Measurements from ENCODE around the gene GNG12. TPM values are rescaled to one million over a fixed set of nuclear protein-coding genes. Genes with fewer than 3 reads are reported as not detected.

GNG12 gene
- total and polyA plus RNA-seq, 9 of the 15 experiments (the other 6 are each of a cell fraction or from before 2014, with no cell fraction given), result 2.6 to 6.0 (median 4.1) TPM

- TF ChIP-seq ARID1B (IDR thresholded peaks at IDR 0.05) (peak; percentile 85), RHOXF2B (CRISPR knock-in tag; conservative IDR thresholded peaks at IDR 0.05) (no peak), ZNF23 (CRISPR knock-in tag; IDR thresholded peaks at IDR 0.05) (0 out of 2 replicates have a peak, but pooled peaks have one; percentile 45), ZC3H8 (IDR thresholded peaks at IDR 0.05) (no peak), SOX6 (IDR thresholded peaks at IDR 0.05) (peak; percentile 79), ASH1L (IDR thresholded peaks at IDR 0.05; ENCODE audit: borderline replicate concordance, low read depth, partially characterized antibody) (no peak), NR0B1 (IDR thresholded peaks at IDR 0.05; ENCODE audit: partially characterized antibody) (no peak), BCOR (IDR thresholded peaks at IDR 0.05) (no peak), RBM34 (IDR thresholded peaks at IDR 0.05; ENCODE audit: borderline replicate concordance, insufficient read depth, low read length) (no peak), SMAD3 (CRISPR knock-in tag; conservative IDR thresholded peaks at IDR 0.05) (no peak)
- TF ChIP-seq, protein P1, sequence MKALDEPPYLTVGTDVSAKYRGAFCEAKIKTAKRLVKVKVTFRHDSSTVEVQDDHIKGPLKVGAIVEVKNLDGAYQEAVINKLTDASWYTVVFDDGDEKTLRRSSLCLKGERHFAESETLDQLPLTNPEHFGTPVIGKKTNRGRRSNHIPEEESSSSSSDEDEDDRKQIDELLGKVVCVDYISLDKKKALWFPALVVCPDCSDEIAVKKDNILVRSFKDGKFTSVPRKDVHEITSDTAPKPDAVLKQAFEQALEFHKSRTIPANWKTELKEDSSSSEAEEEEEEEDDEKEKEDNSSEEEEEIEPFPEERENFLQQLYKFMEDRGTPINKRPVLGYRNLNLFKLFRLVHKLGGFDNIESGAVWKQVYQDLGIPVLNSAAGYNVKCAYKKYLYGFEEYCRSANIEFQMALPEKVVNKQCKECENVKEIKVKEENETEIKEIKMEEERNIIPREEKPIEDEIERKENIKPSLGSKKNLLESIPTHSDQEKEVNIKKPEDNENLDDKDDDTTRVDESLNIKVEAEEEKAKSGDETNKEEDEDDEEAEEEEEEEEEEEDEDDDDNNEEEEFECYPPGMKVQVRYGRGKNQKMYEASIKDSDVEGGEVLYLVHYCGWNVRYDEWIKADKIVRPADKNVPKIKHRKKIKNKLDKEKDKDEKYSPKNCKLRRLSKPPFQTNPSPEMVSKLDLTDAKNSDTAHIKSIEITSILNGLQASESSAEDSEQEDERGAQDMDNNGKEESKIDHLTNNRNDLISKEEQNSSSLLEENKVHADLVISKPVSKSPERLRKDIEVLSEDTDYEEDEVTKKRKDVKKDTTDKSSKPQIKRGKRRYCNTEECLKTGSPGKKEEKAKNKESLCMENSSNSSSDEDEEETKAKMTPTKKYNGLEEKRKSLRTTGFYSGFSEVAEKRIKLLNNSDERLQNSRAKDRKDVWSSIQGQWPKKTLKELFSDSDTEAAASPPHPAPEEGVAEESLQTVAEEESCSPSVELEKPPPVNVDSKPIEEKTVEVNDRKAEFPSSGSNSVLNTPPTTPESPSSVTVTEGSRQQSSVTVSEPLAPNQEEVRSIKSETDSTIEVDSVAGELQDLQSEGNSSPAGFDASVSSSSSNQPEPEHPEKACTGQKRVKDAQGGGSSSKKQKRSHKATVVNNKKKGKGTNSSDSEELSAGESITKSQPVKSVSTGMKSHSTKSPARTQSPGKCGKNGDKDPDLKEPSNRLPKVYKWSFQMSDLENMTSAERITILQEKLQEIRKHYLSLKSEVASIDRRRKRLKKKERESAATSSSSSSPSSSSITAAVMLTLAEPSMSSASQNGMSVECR (CRISPR knock-in tag; IDR thresholded peaks at IDR 0.05), result no peak
- TF ChIP-seq, protein P2, sequence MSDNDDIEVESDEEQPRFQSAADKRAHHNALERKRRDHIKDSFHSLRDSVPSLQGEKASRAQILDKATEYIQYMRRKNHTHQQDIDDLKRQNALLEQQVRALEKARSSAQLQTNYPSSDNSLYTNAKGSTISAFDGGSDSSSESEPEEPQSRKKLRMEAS (CRISPR knock-in tag; IDR thresholded peaks at IDR 0.05), result no peak
- TF ChIP-seq, protein P3, sequence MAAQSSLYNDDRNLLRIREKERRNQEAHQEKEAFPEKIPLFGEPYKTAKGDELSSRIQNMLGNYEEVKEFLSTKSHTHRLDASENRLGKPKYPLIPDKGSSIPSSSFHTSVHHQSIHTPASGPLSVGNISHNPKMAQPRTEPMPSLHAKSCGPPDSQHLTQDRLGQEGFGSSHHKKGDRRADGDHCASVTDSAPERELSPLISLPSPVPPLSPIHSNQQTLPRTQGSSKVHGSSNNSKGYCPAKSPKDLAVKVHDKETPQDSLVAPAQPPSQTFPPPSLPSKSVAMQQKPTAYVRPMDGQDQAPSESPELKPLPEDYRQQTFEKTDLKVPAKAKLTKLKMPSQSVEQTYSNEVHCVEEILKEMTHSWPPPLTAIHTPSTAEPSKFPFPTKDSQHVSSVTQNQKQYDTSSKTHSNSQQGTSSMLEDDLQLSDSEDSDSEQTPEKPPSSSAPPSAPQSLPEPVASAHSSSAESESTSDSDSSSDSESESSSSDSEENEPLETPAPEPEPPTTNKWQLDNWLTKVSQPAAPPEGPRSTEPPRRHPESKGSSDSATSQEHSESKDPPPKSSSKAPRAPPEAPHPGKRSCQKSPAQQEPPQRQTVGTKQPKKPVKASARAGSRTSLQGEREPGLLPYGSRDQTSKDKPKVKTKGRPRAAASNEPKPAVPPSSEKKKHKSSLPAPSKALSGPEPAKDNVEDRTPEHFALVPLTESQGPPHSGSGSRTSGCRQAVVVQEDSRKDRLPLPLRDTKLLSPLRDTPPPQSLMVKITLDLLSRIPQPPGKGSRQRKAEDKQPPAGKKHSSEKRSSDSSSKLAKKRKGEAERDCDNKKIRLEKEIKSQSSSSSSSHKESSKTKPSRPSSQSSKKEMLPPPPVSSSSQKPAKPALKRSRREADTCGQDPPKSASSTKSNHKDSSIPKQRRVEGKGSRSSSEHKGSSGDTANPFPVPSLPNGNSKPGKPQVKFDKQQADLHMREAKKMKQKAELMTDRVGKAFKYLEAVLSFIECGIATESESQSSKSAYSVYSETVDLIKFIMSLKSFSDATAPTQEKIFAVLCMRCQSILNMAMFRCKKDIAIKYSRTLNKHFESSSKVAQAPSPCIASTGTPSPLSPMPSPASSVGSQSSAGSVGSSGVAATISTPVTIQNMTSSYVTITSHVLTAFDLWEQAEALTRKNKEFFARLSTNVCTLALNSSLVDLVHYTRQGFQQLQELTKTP (IDR thresholded peaks at IDR 0.05; ENCODE audit: low read depth in 1 of 2, partially characterized antibody in 2 of 2), result peak in 1 of 2 experiments; percentile 63
- TF ChIP-seq, protein P4, sequence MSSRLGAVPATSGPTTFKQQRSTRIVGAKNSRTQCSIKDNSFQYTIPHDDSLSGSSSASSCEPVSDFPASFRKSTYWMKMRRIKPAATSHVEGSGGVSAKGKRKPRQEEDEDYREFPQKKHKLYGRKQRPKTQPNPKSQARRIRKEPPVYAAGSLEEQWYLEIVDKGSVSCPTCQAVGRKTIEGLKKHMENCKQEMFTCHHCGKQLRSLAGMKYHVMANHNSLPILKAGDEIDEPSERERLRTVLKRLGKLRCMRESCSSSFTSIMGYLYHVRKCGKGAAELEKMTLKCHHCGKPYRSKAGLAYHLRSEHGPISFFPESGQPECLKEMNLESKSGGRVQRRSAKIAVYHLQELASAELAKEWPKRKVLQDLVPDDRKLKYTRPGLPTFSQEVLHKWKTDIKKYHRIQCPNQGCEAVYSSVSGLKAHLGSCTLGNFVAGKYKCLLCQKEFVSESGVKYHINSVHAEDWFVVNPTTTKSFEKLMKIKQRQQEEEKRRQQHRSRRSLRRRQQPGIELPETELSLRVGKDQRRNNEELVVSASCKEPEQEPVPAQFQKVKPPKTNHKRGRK (tag; IDR thresholded peaks at IDR 0.05), result no peak
- TF ChIP-seq, protein P5, sequence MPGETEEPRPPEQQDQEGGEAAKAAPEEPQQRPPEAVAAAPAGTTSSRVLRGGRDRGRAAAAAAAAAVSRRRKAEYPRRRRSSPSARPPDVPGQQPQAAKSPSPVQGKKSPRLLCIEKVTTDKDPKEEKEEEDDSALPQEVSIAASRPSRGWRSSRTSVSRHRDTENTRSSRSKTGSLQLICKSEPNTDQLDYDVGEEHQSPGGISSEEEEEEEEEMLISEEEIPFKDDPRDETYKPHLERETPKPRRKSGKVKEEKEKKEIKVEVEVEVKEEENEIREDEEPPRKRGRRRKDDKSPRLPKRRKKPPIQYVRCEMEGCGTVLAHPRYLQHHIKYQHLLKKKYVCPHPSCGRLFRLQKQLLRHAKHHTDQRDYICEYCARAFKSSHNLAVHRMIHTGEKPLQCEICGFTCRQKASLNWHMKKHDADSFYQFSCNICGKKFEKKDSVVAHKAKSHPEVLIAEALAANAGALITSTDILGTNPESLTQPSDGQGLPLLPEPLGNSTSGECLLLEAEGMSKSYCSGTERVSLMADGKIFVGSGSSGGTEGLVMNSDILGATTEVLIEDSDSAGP (CRISPR knock-in tag; IDR thresholded peaks at IDR 0.05), result no peak
Observed at GRCh38 chr1:67682659-67683197, 150.5 kb downstream of the GNG12 start (continued).

Measured in K562 (cell line).